GM18868 (cell line): Measurements from ENCODE around the gene CTTNBP2NL.
A peak's percentile ranks its signal among the peaks of the same experiment; 100 is the strongest.
"Not testable (repeated sequence)": the region's sequence is repeated elsewhere in the genome, so short reads cannot be mapped to it uniquely, and the experiment has no call there.

Experiments used
- ATAC-seq: cut with Tn5 transposase; IDR thresholded peaks from one replicate; pipeline ENCODE4 v1.9.1; 2021; ENCODE audit warnings: mild to moderate bottlenecking, moderate library complexity; ENCODE audit not compliant: unreplicated experiment

Gene CTTNBP2NL

GRCh38 chr1:112386024-112386723 is 9.8 kb upstream of the CTTNBP2NL start:
- ATAC-seq = no peak

- ATAC-seq = no peak
These were observed 9.2 kb upstream of the CTTNBP2NL start for GRCh38 chr1:112386731-112387346.

DNA sequence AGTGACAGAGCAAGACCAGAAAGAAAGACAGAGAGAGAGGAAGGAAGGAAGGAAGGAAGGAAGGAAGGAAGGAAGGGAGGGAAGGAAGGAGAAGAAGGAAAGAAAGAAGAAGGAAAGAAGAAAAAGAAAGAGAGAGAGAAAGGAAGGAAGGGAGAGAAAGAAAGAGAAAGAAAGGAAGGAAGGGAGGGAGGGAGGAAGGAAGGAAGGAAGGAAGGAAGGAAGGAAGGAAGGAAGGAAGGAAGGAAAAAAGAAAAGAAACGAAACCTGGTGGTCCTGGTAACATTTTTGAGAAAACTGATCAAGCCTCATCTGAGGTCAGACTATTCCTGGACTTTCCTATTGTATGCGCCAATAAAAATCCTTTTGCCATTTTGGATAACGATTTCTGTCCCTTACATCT is 8.2 kb upstream of the CTTNBP2NL start:
- ATAC-seq = no peak

DNA sequence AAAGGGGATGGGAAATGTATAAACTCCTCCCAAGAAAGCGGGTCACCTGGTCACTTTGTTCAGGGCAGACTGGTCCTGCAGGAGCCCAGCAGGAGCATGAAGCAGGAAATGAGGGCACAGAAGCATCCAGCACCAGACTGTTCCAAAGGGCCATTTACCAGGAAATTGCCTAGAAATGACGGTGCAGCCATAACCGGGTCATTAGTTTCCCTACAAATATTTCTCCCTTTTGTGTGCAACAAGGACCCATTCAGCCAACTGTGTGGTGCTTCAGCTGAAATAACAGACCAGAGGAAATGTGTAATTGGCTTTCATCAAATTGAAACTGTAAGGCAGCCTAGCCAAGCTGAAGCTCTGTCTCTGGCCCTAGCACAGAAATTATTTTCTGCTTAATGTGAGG is 7.6 kb upstream of the CTTNBP2NL start:
- ATAC-seq = no peak

GRCh38 chr1:112389689-112390088 is 6.3 kb upstream of the CTTNBP2NL start:
- ATAC-seq = no peak

GRCh38 chr1:112390335-112390734 is 5.7 kb upstream of the CTTNBP2NL start:
- ATAC-seq = not testable (repeated sequence)

DNA sequence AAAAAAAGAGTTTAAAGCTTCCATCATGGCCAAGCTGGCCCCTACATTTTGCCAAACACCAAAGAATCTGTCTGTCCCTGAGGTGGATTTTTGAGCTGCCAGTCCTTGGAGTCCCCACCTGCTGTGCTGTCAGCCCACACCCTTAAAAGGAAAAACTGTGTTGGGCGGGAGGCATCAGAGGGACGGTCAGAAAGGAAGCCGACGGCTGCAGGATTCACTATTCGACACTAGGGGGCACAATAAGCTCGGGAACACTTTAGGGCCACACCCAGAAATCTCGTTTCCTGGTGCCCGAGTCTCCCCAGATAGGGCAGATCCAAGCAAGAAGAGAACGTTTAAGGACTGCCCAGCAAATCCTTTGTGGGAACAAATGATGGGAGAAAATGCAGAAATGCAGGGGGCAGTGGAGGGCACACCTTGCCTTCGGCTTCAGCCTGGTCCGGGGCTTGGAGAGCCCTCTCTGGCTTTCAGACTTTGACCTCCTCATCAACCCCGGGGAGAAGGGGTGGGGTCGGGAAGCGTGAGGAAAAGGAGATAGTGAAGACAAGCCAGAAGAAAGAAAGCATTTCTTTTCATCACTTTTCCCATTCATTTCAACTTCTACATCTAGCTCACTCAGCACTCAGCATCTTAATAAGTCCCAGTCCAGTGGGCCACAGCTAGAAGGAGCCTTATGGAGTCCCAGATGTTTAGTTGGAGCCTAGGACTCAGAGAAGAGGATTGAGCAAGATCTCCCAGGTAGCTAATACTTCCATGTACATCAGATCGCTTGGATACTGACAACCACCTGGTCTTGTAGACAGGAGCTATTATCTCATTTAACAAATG is 5.0 kb upstream of the CTTNBP2NL start:
- ATAC-seq = peak; percentile 58

GRCh38 chr1:112391603-112391940 is 4.4 kb upstream of the CTTNBP2NL start:
- ATAC-seq = no peak

DNA sequence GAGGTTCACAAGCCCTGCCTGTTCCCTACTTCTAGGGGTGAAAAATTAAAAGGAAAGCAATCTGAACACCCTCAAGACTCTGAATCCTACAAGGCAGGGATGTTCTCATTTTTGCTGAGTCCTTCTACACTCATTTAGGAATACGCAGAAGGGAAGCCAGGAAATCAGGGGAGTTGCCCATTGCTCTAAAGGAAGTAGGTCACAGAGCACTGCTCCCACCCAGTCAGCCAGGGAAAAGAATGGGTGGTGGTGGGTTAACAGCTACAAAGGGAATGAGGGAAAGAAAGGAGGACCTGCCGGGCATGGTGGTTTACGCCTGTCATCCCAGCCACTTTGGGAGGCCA is 2.4 kb upstream of the CTTNBP2NL start:
- ATAC-seq = no peak

DNA sequence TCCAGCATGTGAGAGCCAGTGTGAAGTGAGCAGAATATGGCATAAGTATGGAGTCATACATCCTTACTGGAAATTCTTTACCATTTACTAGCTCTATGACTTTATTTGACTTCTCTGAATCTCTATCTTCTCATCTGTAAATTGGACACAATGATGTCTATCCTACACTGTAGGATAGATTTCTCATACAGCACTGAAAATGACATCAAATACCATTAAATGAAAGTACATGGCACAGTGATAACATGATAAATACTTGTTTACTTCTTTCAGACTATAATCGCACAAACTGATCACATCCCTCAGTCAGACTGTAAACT is 1.3 kb upstream of the CTTNBP2NL start:
- ATAC-seq = no peak

DNA sequence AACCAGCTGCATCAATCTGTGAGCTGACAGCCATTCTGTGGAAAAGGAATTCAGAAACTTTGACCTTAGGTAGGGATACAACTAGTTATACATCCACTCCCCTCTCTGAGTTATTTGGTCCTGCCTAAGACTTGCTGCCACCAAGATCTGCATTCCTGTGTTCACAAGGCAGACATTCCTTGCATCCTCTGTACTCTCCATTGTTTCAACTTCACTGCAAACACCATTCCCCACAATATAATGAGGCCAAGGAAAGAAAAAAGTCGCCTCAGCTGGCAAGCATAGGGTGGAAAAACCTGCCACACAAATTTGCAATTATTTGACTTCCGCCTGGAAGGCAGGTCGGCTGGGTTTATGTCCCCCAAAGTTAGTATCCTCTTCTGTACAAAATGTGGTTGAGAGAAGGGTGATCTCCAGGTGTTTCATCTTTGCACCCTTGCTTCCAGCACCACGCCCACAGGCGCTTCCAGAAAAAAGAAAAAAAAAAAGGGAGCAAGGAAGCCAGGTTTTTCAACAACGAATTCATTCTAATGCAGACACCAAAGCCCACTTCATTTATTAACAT is 676 bp upstream of the CTTNBP2NL start:
- ATAC-seq = no peak

DNA sequence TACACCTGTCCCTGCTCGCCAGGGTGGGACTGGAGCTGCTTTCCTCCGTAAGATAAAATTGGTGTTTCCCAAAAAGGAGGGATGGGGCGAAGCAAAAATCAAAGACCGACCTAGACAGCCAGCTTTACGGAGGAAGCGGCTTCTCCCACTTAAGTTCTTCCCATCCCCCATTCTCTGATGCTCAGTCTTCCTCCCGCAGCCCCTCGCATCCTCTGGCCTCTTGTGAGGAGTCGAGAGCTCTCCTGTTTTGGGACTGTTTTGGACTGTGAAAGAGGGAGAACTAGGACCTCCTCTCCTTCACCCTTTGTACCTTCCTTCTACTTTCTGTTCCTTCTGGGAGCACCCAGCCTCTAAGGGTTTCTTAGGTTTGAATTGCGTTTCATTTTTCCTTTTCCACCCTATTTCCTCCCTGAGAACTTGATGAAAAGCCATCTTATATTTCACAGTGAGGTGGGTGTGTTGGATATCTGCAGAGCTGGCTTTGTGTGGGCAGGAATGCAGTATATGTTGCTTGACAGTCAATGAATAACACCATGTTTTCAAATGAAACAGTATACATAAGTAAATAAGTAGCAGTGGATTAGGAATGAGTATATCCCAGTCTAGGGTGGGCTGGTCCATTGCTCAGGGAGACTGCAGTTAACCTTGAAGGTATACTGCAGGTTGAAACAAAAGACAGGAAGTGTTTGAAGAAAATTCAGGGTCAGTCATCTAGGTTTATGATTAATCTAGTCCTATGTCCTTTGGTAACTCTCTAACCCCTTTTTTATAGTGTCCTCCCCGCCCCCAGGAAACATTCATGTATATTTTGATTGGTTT is 848 bp downstream of the CTTNBP2NL start:
- no peak for ATAC-seq

GRCh38 chr1:112397841-112398240 is 1.8 kb downstream of the CTTNBP2NL start:
- no peak for ATAC-seq

DNA sequence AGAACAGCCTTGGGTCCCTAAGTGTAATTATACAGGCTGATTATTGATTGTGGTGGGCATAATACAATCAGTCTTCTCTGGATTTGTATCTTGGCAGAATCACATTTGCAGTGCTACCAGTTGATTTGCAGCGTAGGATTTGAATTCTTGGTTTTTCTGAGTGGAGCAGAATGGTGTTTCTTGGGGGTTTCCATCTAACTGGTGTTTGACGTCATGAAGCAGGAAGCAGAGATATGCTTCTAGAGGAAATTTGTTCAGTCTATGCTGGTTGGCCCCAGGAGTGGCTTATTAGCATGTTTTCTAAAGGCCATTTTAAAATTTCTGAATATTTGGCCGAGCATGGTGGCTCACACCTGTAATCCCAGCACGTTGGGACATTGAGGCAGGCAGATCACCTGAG is 3.4 kb downstream of the CTTNBP2NL start:
- ATAC-seq = peak; percentile 43

GRCh38 chr1:112400706-112401105 is 4.7 kb downstream of the CTTNBP2NL start:
- not testable (repeated sequence) for ATAC-seq

DNA sequence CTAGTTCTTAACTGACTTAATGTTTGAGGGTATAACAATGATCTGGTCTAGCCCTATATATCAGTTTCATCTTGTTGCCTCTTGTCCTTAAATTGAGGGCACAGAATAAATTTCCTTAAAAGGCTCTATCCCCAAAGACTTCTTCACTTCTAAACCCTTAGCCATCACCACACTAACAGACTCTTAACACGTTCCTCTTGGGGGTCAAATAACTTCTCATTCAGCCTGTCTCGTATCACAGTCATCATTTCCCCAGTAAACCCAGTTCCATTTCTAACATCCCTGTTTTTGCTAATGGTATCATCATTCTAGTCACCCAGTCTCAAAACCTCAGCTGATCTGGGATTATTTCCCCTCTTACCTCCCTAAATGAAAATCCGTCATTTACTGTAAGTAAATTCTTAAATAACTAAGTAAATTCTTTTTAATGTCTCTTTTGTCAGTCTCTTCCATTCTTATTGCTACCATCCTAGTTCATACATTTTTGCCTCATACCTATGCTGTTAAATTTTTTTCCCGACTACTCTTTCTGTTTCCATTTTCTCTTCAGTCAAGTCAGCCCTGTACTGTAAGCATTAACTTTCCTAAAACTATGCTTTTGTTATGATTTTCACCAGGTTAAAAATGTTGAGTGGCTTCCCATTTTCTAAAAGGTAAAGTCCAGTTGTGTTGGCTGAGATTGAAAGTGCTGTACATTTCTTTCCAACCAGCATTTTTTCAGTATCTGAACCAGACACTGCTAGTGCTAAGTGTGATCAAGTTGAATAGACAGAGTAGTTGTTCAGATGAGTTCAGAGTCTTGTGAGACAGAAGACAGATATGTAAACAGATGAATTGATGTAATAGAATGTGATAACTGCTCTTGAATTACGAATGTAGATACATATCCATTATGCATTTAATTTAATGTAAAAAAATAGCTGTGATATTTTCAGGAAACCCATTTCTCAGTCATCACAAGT is 6.9 kb downstream of the CTTNBP2NL start:
- no peak for ATAC-seq

DNA sequence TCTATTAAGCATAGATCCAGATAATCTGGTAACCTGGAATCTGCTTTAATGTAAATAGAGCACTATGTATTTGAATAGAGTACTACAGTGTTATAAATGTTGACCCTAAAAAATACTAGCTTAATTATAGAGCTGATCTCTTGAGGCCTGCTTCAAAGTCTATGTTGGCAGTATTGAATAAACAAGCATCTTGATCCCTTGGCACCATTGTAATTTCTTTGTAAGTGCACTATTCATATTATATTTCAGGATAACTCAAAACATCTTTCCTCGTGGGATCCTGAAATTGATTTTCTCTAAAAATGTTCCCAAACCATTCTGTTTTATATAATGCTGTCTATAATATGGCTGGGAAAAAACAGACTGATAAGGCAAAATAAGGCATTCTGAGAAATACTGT is 10.8 kb downstream of the CTTNBP2NL start:
- no peak for ATAC-seq

DNA sequence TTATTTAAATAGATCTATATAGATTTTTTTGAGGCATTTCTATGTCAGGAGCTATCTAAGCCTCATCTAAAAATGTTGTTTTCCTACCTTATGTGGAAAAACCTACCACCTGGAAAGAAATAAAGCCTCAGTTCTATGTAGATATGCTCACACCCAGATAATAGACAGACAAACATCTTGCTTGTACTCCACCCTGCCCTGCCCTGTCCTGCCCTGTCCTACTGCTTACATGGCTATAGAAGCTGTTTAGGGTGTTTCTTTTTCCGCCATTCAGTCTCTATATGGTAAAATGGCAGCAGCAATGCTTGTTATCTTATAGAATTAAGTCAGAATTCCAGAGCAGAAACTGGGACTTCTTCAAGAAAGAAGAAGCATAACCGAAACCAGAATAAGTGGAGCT is 13.4 kb downstream of the CTTNBP2NL start:
- ATAC-seq = no peak

- ATAC-seq = no peak
These were observed 14.7 kb downstream of the CTTNBP2NL start for GRCh38 chr1:112410673-112411072.

GRCh38 chr1:112417271-112417670 is 21.3 kb downstream of the CTTNBP2NL start:
- ATAC-seq = no peak
